SKM-1 (cell line): Measurements from ENCODE around the gene ADAMTSL2.

Source experiments
- DNase-seq: peaks from one replicate; lab custom pipeline; 2025; ENCODE audit not compliant: unreplicated experiment; lab: John Stamatoyannopoulos, UW

Gene ADAMTSL2

DNA sequence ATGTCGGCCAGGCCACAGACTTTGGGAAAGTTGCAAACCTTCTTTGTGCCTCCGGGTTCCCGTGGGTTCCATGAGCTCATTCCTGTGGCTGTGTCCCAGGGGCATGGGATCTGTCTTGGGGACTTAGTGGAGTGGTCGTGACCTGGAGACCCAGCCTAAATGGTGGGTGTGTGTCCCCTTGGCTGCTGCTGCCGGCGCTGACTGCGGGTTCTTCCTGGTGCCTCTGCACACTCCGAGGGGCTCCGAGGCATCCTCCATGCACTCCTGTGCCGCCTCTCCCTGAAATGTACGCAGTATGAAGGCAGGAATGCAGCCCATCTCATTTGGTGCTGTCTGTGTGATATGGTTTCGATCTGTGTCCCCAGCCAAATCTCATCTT, 34.6 kb upstream of the ADAMTSL2 start:
- no peak for DNase-seq

DNA sequence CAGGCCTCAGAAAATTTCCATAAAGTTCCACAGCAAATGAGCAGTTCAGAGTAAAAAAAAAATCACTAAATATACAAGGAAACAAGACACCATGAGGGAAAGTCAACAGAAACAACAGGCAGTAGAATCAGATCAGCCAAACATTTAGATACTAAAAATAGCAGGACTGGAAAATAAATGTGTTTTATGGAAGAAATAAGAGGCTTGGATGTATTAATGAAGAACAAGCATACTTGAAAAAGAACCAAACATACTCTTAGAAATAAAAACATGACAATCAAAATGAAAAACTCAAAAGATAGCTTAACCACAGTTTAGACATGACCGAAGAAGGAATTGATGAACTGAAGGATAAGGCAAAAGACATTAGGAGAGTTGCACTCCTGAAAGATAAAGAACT, 32.4 kb upstream of the ADAMTSL2 start:
- no peak for DNase-seq

DNA sequence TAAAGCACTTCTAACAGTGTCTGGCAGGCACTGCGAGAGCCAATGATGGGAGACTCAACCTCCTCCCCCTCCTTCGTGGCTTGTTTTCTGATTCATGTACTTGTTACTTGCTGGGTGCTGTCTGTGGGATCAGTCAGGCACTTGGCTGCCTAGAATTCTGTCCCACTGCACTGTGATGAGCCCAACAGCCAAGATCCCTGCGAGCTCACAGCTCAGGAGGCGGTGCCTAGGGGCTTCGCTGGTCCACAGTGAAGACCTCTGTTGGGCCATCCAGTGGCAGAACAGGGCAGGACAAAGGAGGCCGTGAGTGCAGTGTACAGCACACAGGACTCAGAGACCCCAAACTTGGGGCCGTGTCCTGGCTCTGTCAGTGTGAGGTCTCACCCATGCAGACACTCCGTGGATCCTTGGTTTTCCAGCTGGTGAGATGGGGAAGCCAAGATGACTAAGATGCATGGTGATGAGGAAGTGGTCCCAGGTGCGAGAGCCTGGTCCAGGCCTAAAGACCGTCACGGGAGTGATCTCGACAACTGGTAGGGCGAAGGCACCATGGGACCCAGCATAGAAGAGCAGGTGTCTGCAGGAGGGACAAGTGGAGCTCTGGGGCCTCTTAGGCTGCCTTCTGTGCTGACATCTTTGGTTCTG, 29.2 kb upstream of the ADAMTSL2 start:
- DNase-seq: no peak

DNA sequence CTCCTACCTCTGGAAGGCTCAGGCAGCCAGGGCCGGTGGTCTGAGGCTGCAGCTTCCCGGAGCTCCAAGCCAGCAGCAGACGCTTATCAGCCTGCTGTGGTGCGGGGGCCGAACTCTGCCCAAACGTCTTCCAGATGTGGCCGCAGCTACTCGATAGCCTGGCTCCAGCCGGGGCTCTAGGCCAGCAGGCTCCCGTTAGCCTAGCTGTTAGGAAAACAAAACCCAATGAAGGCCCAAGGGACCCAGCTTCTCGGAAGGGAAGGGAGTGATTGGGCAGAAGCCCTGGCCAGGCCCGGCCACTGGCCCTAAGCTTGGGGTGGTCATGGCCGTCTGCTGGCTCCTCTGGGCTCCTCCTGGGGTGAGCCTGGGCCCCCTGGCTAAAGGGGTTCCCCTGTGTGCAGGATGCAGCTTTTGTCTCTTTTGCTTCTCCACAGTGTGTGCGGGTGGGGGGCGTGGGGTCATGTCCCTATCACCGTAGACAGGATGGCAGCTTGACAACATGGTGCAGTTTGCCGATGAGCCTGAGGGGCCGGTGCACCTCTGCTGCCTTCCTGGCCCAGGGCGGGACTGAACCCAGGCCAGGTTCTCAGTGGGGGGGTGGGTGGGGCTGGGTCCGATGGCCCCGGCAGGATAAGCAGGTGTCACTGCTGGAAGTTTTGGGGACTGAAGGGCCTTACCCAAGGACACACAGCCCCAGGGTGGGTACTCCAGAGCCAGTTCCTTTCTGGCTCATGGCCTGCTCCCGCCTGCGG, 28.4 kb upstream of the ADAMTSL2 start:
- no peak for DNase-seq

DNA sequence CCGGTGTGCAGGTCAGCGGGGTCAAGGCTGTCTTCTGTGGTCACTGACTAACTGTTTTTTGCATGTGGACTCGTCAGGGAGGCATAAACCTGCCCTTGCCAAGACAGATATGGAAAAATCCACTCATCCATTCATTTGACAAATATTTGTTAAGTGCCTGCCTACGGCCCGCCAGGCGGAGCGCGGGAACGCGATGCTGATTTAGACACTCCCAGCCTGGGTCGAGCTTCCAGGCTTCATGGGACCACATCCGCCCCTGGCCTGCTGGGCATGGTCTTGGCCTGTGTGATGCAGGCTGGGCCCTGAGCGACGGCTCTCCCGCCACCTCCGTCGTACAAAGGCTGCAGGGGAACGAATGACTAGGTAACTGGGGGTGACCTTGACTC, 27.9 kb upstream of the ADAMTSL2 start:
- DNase-seq: no peak

DNA sequence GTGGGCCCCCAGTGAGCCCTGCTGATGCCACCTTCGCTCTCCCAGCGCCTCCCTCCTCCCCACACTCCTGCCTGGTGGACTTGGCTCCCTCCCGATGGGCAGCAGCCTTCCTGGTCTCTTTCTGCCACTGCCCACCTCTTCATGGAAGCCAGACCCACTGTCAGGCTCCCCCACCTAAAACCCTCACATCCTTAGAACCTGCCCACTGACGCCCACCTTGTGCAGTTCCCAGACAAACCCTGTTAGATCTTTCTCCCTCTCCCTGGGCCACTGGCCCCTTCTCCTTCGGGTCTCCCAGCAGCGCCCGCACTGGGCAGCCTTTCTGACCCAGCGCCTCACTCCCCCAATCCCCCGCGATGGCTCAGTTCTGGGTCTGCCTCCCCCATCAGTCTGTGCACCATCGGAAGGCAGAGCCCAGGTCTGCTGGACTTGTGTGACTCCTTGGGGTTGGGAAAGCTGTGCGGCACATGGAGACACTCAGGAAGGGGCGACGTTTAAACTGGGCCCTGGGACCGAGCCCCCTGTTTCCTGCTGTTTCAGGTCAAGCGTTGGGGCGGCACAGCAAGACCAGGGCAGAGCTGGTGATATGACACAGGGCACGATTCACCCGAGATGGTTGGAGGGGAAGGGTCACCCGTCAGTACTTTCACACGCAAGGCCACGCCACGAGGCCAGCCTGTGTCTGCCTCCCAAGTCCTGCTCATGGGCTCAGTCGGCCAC, 27.1 kb upstream of the ADAMTSL2 start:
- no peak for DNase-seq

DNA sequence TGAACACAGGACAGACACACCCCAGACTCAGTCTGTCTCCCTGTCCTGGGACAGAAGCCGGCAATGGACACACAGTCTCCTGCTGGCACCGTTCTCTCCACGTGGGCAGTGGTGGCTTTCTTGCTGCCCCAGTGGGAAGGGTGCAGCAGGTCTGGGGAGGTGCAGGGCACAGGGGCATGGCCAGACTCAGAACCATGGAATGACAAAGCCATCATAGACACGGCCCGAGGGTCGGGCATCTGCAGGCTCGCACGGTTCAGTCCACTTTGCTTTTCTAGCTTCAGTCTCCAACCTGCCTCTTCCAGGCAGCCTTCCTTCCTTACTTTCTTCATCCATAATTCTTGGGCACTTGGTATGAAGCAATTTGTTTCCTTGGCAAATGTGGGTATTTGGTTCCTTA, 26.5 kb upstream of the ADAMTSL2 start:
- DNase-seq: no peak

DNA sequence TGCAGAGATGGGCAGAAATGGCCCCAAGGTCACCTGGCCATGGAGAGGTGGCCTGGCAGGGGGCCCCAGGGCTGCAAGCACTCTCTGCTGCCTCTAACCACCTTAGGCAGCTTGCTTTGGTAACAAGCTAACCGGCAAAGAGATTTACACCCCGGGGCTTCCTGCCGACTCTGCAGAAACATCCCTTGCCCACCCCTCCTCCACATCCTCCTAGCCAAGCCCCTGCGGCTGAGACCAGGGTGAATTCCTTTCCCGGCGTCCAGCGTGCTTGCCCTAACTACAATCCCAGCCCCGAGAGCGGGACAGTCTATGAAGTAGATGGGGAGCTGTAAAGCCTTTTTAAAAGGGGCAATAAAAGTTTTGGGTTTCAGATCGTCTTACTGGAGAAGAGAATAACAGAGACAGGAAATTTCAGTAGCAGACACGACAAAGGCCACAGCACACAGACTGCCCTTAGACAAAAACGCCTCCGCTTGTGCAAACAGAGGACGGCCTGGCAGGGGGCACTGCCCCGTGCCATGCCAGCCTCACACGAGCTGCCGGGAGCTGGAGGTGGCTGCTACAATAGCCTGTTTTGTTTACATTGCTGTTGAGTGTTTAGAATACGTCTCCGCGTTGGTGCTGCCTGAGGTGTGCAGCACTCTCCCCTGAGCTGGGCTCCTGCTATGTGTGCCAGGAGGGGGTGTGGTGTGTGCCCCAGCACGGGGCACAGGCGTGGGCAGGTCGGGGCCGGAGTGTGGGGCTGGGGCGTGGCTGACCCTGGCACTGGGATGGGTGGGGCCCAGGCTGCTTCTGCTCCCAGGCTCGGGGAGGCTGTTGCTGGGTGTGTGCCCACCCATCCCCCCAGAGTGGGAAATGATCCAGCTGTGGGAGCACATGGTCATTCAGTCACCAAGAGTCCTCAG, 25.1 kb upstream of the ADAMTSL2 start:
- no peak for DNase-seq

DNA sequence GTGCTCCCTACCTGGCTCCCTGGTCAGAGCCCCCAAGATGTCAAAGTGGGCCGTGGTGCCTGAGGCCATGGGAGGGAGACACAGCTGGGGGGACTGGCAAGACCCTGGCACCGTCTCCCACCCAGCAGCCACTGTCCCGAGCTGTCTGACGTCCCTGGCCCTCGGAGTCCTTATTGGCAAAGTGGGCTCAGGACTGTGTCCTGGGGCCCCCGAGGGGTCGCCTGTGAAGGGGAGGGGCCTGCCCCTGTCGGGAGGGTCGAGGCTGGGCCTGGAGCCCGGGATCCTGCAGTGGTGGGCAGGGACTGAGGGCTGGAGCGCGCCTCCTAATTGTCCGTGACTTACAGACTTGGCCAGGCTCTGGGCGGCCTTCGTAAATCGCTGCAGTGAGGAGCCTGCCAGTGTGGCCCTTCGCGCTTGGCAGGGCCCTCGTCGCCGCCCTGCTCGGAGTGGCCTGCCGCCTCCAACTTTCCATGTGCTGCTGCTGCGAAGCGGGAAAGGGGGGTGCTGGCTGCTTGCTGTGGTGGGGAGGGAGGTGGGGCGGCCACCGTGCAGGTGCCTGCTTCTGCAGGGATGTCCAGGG, 23.5 kb upstream of the ADAMTSL2 start:
- no peak for DNase-seq

DNA sequence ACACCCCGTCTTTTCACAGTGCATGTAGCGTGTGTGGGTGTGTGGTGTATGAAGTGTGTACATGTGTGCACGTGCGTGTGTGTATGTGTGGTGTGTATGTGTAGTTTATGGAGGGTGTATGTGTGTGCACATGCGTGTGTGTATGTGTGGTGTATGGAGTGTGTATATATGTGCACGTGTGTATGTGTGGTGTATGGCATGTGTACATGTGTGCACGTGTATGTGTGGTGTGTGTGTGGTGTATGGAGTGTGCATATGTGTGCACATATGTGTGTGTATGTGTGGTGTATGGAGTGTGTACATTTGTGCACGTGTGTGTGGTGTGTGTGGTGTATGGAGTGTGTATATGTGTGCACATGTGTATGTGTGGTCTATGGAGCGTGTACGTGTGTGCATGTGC, 22.9 kb upstream of the ADAMTSL2 start:
- no peak for DNase-seq

DNA sequence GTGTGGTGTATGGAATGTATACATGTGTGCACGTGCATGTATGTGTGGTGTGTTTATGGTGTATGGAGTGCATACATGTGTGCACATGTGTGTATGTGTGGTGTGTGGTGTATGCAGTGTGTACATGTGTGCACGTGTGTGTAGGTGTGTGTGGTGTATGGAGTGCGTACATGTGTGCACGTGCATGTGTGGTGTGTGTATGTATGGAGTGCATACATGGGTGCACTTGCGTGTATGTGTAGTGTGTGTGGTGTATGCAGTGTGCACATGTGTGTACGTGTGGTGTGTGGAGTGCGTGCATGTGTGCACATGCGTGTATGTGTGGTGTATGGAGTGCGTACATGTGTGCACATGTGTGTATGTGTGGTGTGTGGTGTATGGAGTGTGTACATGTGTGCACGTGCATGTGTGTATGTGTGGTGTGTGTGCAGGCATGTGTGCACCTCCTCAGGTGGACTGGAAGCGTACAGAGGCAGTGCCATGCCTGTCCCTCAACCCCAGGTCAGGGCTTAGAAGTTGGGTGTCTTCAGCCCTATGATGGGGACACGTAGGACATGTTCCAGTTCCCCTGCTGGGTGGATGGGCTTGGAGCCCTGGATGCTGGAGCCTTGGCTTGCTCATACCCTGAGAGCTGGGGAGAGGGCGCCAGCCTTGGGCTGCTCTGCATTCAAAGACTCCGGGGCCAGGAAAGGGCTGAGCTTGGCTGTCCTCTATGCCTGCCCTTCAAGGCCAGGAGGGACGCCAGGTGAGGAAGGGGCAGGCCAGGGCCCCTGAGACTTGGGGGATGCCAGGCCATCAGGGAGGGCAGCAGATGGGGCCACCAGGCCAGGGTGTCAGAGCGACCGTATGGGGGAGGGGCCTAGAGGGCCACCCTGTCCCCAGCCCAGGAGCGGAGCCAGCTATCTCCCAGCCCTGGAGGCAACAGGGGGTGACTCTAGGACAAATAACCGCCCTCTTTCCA, 22.0 kb upstream of the ADAMTSL2 start:
- no peak for DNase-seq

DNA sequence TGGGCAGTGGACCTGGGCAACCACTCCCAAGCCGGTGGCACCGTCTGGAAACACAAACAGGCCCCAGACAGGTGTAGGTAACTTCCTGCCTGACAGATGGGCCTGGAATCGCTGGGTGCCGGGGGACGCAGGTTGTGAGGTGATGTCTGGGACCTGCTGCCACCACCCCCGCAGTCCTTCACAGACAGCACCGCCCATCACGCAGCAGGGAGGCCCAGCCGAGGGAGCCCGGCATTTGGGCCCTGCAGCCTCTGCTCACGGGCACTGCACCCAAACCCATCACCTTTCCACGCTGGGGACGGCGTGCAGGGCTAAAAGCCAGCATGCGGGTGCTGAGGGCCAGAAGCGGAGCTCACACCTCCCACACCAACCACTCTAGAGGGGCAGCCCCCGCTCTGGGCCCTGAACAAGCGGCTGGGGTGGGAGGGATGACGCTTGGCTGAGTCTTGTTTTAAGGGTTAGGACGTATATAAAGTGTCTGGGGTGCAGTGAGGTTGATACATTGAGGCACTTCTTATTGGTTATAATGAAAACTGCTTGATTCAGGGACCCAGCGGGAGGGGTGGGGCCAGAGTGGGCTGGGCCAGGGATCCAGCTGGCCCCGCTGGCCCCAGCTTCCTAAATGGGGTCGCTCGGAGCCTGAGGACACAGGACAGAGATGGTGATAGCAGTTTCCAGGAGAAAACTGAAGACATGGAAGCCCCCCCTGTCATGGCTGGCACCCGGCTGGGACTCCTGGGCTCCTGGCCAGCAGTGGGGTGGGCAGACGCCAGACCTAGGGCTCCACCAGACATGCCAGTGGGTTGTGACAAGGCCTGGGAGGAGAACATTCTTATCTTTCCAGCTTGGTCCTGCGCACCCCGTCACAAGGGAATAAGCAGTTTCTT, 21.0 kb upstream of the ADAMTSL2 start:
- DNase-seq: no peak

DNA sequence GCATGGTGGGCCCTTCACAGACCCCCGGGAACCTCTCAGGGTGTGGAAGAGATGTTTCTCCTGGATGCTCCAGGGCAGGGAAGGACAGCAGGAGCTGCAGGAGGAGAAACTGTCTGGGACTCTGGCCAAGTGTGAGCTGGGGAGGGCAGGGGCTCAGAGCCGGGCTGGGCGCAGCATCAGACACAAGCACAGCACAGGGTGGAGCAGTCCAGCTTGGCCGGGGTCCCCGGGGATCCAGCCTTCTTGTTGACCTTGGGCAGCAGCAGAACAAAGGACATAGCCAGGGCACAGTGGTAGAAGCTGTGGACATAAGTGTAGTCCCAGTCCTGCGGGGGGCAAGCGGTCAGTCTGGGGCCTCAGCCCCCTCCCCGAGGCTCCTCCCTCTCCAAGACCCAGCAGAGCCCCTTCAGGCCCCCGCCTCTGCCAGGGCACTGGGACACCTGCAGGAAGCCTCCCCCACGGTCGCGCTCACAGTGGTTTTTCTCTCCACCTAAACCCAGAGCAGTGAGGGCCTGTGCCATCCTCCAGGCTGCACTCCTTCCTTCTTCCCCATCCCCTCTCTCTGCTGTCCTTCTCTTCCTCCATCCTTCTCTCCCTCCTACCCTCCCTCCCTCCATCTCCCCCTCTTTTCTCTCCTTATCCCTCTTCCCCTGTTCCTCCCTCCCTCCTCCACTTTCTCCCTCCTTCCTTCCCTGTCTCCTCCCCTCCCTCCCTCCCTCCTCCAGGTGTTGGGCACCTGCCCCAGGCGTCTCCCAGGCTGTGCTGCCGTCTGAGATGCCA, 19.9 kb upstream of the ADAMTSL2 start:
- no peak for DNase-seq

DNA sequence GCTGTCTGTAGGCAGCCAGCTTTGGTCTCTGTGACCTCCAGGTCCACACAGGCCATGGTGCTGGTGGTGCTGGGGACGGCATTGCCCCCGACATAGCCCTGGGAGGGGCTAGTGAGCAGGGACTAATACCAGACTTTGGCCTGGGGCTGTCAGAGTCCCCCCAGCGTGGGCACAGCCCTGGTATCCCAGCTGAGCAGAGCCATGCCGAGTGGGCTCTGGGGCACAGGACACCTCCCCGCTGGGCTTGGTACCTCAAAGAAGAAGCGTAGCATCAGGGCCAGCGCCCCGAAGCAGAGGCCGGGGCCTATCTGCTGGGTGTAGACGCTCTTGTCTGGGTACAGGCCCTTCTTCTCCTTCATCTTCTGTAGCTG, 19.3 kb upstream of the ADAMTSL2 start:
- no peak for DNase-seq

DNA sequence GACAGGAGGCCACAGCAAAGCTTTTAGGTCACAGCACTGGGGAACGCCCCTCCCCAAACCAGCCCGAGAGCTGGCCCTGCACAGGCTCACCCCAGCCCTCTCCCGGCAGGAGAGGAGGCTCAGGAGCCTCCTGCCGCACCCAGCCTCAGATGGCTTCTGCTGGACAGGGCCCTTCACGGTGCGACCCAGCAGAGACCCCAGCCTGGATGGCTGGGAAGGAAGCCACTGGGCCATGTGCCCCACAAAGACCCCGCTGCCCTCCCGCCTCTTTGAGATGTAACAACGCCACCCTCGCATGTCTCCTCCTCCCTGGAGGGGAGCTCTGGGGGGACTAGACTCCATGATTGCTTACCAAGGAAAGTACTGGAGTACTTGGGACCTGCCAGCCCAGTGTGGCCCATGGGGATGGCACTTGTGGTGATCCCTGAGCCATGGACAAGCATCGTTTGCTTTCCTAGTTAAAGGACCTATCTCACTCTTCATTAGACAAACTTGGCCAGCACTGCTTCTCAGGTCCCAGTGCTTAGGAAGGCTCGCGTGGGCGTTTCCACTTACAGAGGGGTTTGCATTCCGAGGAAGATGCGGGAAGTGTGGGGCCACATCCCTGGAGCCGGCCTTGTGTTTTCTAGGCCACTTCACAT, 18.8 kb upstream of the ADAMTSL2 start:
- no peak for DNase-seq

DNA sequence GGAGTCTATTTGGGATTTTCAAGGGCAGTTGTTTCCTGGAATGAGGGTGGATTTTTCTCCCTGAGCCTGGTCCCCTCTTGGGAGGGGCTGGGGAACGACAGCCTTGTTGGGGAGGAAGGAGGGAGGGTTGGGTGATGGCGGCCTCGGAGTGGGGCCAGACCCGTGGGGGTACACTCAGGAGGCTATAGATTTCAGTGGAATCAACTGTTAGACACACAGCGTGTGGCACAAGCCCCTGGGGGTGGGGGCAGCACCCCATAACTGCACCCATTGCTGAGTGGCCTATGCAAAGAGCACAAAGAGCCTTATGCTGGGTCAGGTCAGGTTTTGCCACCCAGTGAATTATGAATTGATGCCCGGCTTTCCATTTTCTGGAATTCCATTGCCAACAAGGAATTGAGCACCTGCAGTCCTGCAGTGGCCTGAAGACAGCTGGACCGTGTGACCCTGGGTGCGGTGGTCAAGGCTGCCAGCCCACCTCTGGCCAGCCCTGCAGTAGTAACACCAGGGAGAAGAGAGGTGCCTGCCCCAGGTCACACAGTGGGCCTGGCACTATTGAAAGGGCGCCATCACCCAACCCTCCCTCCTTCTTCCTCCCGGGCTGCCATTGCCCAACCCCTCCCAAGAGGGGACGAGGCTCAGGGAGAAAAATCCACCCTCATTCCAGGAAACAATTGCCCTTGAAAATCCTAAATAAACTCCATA, 18.1 kb upstream of the ADAMTSL2 start:
- no peak for DNase-seq

DNA sequence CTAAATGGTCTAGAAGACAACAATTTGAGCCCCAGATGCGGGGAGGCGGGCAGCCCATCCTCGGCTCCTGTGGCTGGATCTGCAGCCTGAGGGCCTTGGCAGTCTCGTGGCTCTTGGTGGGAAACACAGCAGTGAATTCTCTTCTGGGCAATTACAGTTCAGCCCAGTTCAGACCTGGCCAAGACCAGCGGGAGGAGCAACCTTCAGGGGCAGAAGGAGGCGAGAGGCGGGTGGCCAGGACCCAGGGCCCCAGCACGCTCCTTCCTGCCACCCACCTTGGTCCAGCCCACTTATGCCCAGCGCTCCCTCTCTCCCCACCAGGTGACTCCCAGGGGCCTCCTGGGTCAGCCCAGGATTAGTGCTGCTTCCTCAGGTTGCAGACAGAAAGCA, 17.5 kb upstream of the ADAMTSL2 start:
- no peak for DNase-seq
